ENCODE data around the gene GBA2. TPM values are rescaled to one million over a fixed set of nuclear protein-coding genes. Genes with fewer than 3 reads are reported as not detected.

The GBA2 gene
- total RNA-seq, 1 donor from 2014 or later, result 130 TPM

GRCh38 chr9:35700031-35700430 lies 49.0 kb downstream of the GBA2 start:
- Mint-ChIP-seq H3K36me3 (ENCODE audit: insufficient read depth) (peaks cover 27% of the 10 kb centered on the region), H3K4me1 (ENCODE audit: low read depth) (no peaks in the 10 kb centered on the region), H3K27me3 (no peaks in the 10 kb centered on the region), H3K9me3 (ENCODE audit: low read depth) (no peaks in the 10 kb centered on the region), H3K27ac (no peak overlapping the region), H3K4me3 (ENCODE audit: low read depth) (no peak overlapping the region)
- DNase-seq (ENCODE audit: low spot score, unreplicated experiment), result no peak
- TF ChIP-seq, protein P1, sequence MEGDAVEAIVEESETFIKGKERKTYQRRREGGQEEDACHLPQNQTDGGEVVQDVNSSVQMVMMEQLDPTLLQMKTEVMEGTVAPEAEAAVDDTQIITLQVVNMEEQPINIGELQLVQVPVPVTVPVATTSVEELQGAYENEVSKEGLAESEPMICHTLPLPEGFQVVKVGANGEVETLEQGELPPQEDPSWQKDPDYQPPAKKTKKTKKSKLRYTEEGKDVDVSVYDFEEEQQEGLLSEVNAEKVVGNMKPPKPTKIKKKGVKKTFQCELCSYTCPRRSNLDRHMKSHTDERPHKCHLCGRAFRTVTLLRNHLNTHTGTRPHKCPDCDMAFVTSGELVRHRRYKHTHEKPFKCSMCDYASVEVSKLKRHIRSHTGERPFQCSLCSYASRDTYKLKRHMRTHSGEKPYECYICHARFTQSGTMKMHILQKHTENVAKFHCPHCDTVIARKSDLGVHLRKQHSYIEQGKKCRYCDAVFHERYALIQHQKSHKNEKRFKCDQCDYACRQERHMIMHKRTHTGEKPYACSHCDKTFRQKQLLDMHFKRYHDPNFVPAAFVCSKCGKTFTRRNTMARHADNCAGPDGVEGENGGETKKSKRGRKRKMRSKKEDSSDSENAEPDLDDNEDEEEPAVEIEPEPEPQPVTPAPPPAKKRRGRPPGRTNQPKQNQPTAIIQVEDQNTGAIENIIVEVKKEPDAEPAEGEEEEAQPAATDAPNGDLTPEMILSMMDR (IDR thresholded peaks at IDR 0.05; ENCODE audit: unreplicated experiment), result no peak

GRCh38 chr9:35698231-35698630 lies 50.8 kb downstream of the GBA2 start:
- DNase-seq (ENCODE audit: low spot score, unreplicated experiment), result no peak
- H3K4me1 Mint-ChIP-seq (ENCODE audit: low read depth), result no peaks in the 10 kb centered on the region
- no peak overlapping the region for H3K4me3 Mint-ChIP-seq (ENCODE audit: low read depth)
- TF ChIP-seq, protein P1 (IDR thresholded peaks at IDR 0.05; ENCODE audit: unreplicated experiment), result no peak
- no peaks in the 10 kb centered on the region for H3K9me3 Mint-ChIP-seq (ENCODE audit: low read depth)
- no peaks in the 10 kb centered on the region for H3K27me3 Mint-ChIP-seq
- H3K36me3 Mint-ChIP-seq (ENCODE audit: insufficient read depth), result peaks cover 20% of the 10 kb centered on the region
- H3K27ac Mint-ChIP-seq, result no peak overlapping the region

- H3K36me3 Mint-ChIP-seq (ENCODE audit: insufficient read depth), result peaks cover 14% of the 10 kb centered on the region
- H3K9me3 Mint-ChIP-seq (ENCODE audit: low read depth), result no peaks in the 10 kb centered on the region
- no peak overlapping the region for H3K4me3 Mint-ChIP-seq (ENCODE audit: low read depth)
- no peak overlapping the region for H3K27ac Mint-ChIP-seq
- H3K27me3 Mint-ChIP-seq, result no peaks in the 10 kb centered on the region
- H3K4me1 Mint-ChIP-seq (ENCODE audit: low read depth), result no peaks in the 10 kb centered on the region
- no peak for DNase-seq (ENCODE audit: low spot score, unreplicated experiment)
- TF ChIP-seq, protein P1 (IDR thresholded peaks at IDR 0.05; ENCODE audit: unreplicated experiment), result no peak
Observed at GRCh38 chr9:35697486-35697885, 51.5 kb downstream of the GBA2 start.

GRCh38 chr9:35696520-35697215 lies 52.4 kb downstream of the GBA2 start:
- peak; percentile 42 for DNase-seq (ENCODE audit: low spot score, unreplicated experiment)
- H3K27me3 Mint-ChIP-seq, result peaks cover 3% of the 10 kb centered on the region
- H3K9me3 Mint-ChIP-seq (ENCODE audit: low read depth), result no peaks in the 10 kb centered on the region
- H3K27ac Mint-ChIP-seq, result no peak overlapping the region
- peaks cover 14% of the 10 kb centered on the region for H3K36me3 Mint-ChIP-seq (ENCODE audit: insufficient read depth)
- TF ChIP-seq, protein P1 (IDR thresholded peaks at IDR 0.05; ENCODE audit: unreplicated experiment), result peak; percentile 97
- H3K4me3 Mint-ChIP-seq (ENCODE audit: low read depth), result no peak overlapping the region
- H3K4me1 Mint-ChIP-seq (ENCODE audit: low read depth), result no peaks in the 10 kb centered on the region

DNA sequence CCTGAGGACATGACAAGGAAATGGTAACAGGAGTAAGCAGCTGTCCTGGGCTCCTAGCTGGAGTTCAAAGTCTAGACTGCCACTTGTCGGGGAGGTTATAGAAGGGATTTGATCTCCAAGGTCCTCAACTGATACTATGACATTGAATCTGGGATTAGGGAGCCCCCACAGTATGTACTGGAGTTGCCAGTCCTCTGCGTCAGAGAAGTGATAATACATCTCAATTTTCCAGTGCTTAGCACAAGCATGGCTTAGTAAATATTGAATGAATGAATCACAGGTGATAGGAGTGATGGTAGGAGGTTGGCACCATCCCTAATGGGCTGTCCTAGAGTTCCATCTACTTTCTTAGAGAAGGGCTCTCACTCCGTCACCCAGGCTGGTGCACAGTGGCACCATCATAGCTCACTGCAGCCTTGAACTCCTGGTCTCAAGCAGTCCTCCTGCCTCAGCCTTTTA lies 53.1 kb downstream of the GBA2 start:
- Mint-ChIP-seq H3K27ac (no peak overlapping the region), H3K36me3 (ENCODE audit: insufficient read depth) (peaks cover 14% of the 10 kb centered on the region), H3K4me1 (ENCODE audit: low read depth) (peaks cover 2% of the 10 kb centered on the region), H3K27me3 (peaks cover 6% of the 10 kb centered on the region), H3K9me3 (ENCODE audit: low read depth) (no peaks in the 10 kb centered on the region), H3K4me3 (ENCODE audit: low read depth) (no peak overlapping the region)
- TF ChIP-seq, protein P1 (IDR thresholded peaks at IDR 0.05; ENCODE audit: unreplicated experiment), result no peak
- DNase-seq (ENCODE audit: low spot score, unreplicated experiment), result no peak

All from progenitor cell of endocrine pancreas (in vitro differentiated cells).